Stomach (tissue), 19 donors: Measurements from ENCODE around the gene MS4A4E. TPM values are rescaled to one million over a fixed set of nuclear protein-coding genes. Genes with fewer than 3 reads are reported as not detected.
"Not testable (repeated sequence)": the region's sequence is repeated elsewhere in the genome, so short reads cannot be mapped to it uniquely, and the experiment has no call there.

ENCODE experiments used
- DNase-seq, 2 donors: peaks; one replicate each; pipeline versions ENCODE4 v3.0.0 to v3.0.0-alpha.2; 2013 to 2019
- H3K27ac ChIP-seq, 5 donors: fragments of 200-600 bp in 4 of 5; sonication (generic) in 4 of 5; one replicate each; pipeline ENCODE4 v1.5.1; 2013 to 2019; ENCODE audit warnings: mild to moderate bottlenecking in 1 of 5, moderate library complexity in 1 of 5
- H3K27me3 ChIP-seq, 3 donors: fragments of 200-600 bp; sonication (generic); one replicate each; pipeline ENCODE4 v1.5.1; 2017 to 2019; ENCODE audit warnings: mixed run types in 1 of 3
- H3K36me3 ChIP-seq, 4 donors: fragments of 200-600 bp; sonication (generic); 1 replicate in 3 of 4; 2 replicates in 1 of 4; pipeline ENCODE4 v1.5.1; 2016 to 2019
- H3K4me1 ChIP-seq, 4 donors: fragments of 200-600 bp; sonication (generic); one replicate each; pipeline ENCODE4 v1.5.1; 2016 to 2019
- H3K4me3 ChIP-seq, 4 donors: fragments of 200-600 bp; sonication (generic) in 3 of 4; one replicate each; pipeline ENCODE4 v1.5.1; 2016 to 2019; ENCODE audit warnings: mild to moderate bottlenecking in 1 of 4
- H3K9me3 ChIP-seq, 4 donors: fragments of 200-600 bp; sonication (generic); one replicate each; pipeline ENCODE4 v1.5.1; 2016 to 2019
- CTCF ChIP-seq, 7 experiments: fragments of 450-650 bp in 4 of 7; fragments of 200-600 bp in 3 of 7; sonication (generic) in 3 of 7; IDR thresholded peaks; one replicate each; pipeline ENCODE4 v1.5.1; 2016 to 2019; ENCODE audit warnings: antibody characterized with exemption in 7 of 7, control low read depth in 2 of 7, mild to moderate bottlenecking in 1 of 7
- EP300 ChIP-seq: sonication (generic); formaldehyde crosslinking; IDR thresholded peaks from one replicate; pipeline ENCODE4 v1.6.1; 2017; ENCODE audit warnings: antibody characterized with exemption
- POLR2A ChIP-seq, 4 donors: fragments of 450-650 bp; IDR thresholded peaks; one replicate each; pipeline ENCODE4 v1.6.1; 2016; ENCODE audit warnings: antibody characterized with exemption in 4 of 4, control low read depth in 2 of 4, mild to moderate bottlenecking in 1 of 4, moderate library complexity in 1 of 4
- POLR2AphosphoS5 ChIP-seq, 3 donors: sonication (generic); formaldehyde crosslinking; IDR thresholded peaks; one replicate each; pipeline ENCODE4 v1.6.1; 2016; ENCODE audit warnings: antibody characterized with exemption in 3 of 3
- WGBS, 5 donors: extraction: QIAGEN DNeasy Blood & Tissue Kit in 3 of 5; methylation state at CpG; one replicate each; pipeline versions ENCODE4 v1.1.5 to v1.1.7; 2013 to 2018; 5-methylcytosine and 5-hydroxymethylcytosine counted together
- intact Hi-C: fragments of 100-400 bp; cut with DNase I; formaldehyde crosslinking; loops from one replicate; pipeline ENCODE4 v1.15.1; 2023; ENCODE audit warnings: low total_unique reads
- long read RNA-seq, 10 donors: transcript quantifications; one replicate each; lab custom pipeline, GENCODE V29; 2026
- polyA plus RNA-seq, 3 donors: library from polyadenylated mRNA; stranded (reverse); fragments of 200-250 nt; gene quantifications; one replicate each; pipeline ENCODE4 v1.2.3, GENCODE V29; 2013
- total RNA-seq, 5 donors: library from RNA; depleted of rRNA; stranded (reverse); fragments of >200 nt; gene quantifications; one replicate each; pipeline versions ENCODE4 v1.1.0 to v1.2.3, GENCODE V29; 2014 to 2016
- donor health status: healthy with polysubstance abuse.
- donor health status: Bipolar disorder and iron deficiency.
- donor health status: healthy.

Gene MS4A4E
- total RNA-seq (10 to 100 TPM in 1 of 5 donors, 1 to 10 TPM in 4; 1.3 to 16.2 (median 2.3) TPM), polyA plus RNA-seq (under 1 TPM in 1 of 3 donors, not detected in 2; 0.25 TPM)
- long read RNA-seq, donor 1 = 0 reads
- long read RNA-seq, donor 2 = 0 reads
- long read RNA-seq, donor 3 = 0 reads
- long read RNA-seq, donor 4 = 0 reads
- long read RNA-seq, donor 5 = 0 reads
- long read RNA-seq, donor 6, partial matches to known transcripts = 7 of 7 reads
- long read RNA-seq, donor 6, other reads (novel, unspliced or antisense) = 0 of 7 reads
- long read RNA-seq, donor 7 = 0 reads
- long read RNA-seq, donor 8 = 0 reads
- long read RNA-seq, donor 9, partial matches to known transcripts = 10 of 17 reads
- long read RNA-seq, donor 9, other reads (novel, unspliced or antisense) = 7 of 17 reads
- long read RNA-seq, donor 10 = 0 reads

- Histone ChIP-seq H3K27ac (peak within 1 kb of the TSS in 2 of 5 donors; percentile 6 to 30), H3K9me3 (no peaks in the 10 kb centered on the region), H3K4me3 (no peak within 1 kb of the TSS), H3K27me3 (no peaks in the 10 kb centered on the region), H3K4me1 (no peaks in the 10 kb centered on the region), H3K36me3 (no peaks in the 10 kb centered on the region)
- WGBS, 5 donors = 49 to 65% (median 56%) methylated on average over 5 of the region's 5 CpGs
- TF ChIP-seq POLR2AphosphoS5 (IDR thresholded peaks at IDR 0.05) = no peak
- TF ChIP-seq POLR2A (IDR thresholded peaks at IDR 0.05) = no peak
- TF ChIP-seq CTCF (IDR thresholded peaks at IDR 0.05) = no peak
- no peak for TF ChIP-seq EP300
- no peak for DNase-seq
- intact Hi-C loops = no loop called here
Measured at GRCh38 chr11:60242740-60243239, at the start of gene MS4A4E. MS4A4E (minus strand) TSS chr11:60243137; CDS start chr11:60230055, 13,082 bp downstream.

DNA sequence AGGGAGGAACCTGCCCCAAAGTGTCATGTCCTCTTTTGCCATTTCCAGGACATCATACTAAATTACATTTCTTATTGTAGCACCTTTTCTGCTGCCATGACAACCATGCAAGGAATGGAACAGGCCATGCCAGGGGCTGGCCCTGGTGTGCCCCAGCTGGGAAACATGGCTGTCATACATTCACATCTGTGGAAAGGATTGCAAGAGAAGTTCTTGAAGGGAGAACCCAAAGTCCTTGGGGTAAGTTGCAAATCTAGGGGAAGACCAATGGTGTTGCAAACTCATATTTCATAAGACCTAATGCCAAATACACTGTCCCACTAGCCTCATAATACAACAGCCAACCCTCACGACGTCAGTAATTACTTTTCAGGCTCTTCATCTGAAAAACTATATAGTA is 49.2 kb upstream of the MS4A4E start:
- WGBS, 5 donors = 68 to 92% (median 82%) methylated on average over 2 of the region's 2 CpGs
- peaks cover 0 to 7% (median 0%) of the 10 kb centered on the region in 4 donors for H3K9me3 ChIP-seq
- no peaks in the 10 kb centered on the region for H3K36me3 ChIP-seq
- H3K27me3 ChIP-seq = no peaks in the 10 kb centered on the region
- H3K4me3 ChIP-seq = no peak overlapping the region
- no peak for DNase-seq
- intact Hi-C loops = no loop called here
- H3K4me1 ChIP-seq = no peaks in the 10 kb centered on the region
- TF ChIP-seq POLR2A (IDR thresholded peaks at IDR 0.05) = no peak
- TF ChIP-seq EP300 = no peak
- TF ChIP-seq CTCF (IDR thresholded peaks at IDR 0.05) = no peak
- TF ChIP-seq POLR2AphosphoS5 (IDR thresholded peaks at IDR 0.05) = no peak
- no peak overlapping the region for H3K27ac ChIP-seq

DNA sequence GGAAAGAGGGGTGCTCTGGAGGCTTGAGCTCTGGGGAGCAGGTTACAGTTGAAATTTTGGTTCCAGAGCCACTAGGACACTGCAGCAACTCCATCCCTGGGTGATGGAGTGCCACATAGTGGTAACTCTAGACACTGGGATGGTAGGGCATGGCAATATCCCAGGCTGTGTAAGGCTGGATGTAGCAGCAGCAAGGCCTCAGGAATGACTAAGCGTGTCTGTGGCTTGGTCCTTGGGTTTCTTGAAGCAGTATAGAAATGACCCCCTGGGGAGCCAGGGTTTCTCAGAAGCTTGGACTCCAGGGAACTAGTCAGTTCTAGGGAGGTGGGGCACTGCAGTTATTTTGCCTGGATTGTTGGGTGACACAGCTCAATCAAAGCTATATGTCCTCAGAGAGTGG is 45.6 kb upstream of the MS4A4E start:
- intact Hi-C loops = no loop called here
- H3K4me3 ChIP-seq = no peak overlapping the region
- H3K36me3 ChIP-seq = no peaks in the 10 kb centered on the region
- H3K27ac ChIP-seq = no peak overlapping the region
- WGBS, 5 donors = 88 to 97% (median 93%) methylated on average over 1 of the region's 1 CpG; no CpG with 5 or more reads in 1 of the 5 donors
- H3K4me1 ChIP-seq = no peaks in the 10 kb centered on the region
- H3K9me3 ChIP-seq = peaks cover 0 to 7% (median 0%) of the 10 kb centered on the region in 4 donors
- no peaks in the 10 kb centered on the region for H3K27me3 ChIP-seq
- TF ChIP-seq CTCF (IDR thresholded peaks at IDR 0.05) (no peak), POLR2A (IDR thresholded peaks at IDR 0.05) (no peak), EP300 (no peak), POLR2AphosphoS5 (IDR thresholded peaks at IDR 0.05) (no peak)
- DNase-seq = no peak

GRCh38 chr11:60285411-60286126 is 42.6 kb upstream of the MS4A4E start:
- H3K27me3 ChIP-seq, H3K36me3 ChIP-seq, DNase-seq, intact Hi-C loops, H3K4me3 ChIP-seq, H3K9me3 ChIP-seq, H3K4me1 ChIP-seq, H3K27ac ChIP-seq: not testable (repeated sequence)
- 58 to 78% (median 72%) methylated on average over 7 of the region's 7 CpGs for WGBS, 5 donors
